Type B pancreatic cell (in vitro differentiated cells): Measurements from ENCODE around the gene GALNS. TPM values are rescaled to one million over a fixed set of nuclear protein-coding genes. Genes with fewer than 3 reads are reported as not detected.

Experiments used
- DNase-seq: peaks from one replicate; pipeline ENCODE4 v3.0.0; 2021; ENCODE audit warnings: mixed read lengths; ENCODE audit not compliant: unreplicated experiment; ENCODE audit errors: extremely low spot score
- H3K27ac Mint-ChIP-seq: 2 replicates; pipeline ENCODE4 v1.8.0; 2021; ENCODE audit warnings: mild to moderate bottlenecking, mixed read lengths
- H3K27me3 Mint-ChIP-seq: 2 replicates; pipeline ENCODE4 v1.8.0; 2021; ENCODE audit warnings: mixed read lengths
- H3K36me3 Mint-ChIP-seq: 2 replicates; pipeline ENCODE4 v1.8.0; 2021; ENCODE audit warnings: mixed read lengths
- H3K4me1 Mint-ChIP-seq: one replicate; pipeline ENCODE4 v1.8.0; 2021; ENCODE audit warnings: mixed read lengths; ENCODE audit not compliant: unreplicated experiment
- H3K4me3 Mint-ChIP-seq: 2 replicates; pipeline ENCODE4 v1.8.0; 2021; ENCODE audit warnings: mild to moderate bottlenecking, mixed read lengths
- H3K9me3 Mint-ChIP-seq: 2 replicates; pipeline ENCODE4 v1.8.0; 2021; ENCODE audit warnings: mixed read lengths
- total RNA-seq: library from RNA; stranded (reverse); gene quantifications from 2 replicates; pipeline ENCODE4 v1.2.1, GENCODE V29; 2021; ENCODE audit warnings: low replicate concordance
- TF ChIP-seq, protein P1 (sequence below): fragments of 200-600 bp; sonication (generic); conservative IDR thresholded peaks from 2 replicates; pipeline ENCODE4 v1.5.0; 2021; ENCODE audit warnings: antibody characterized with exemption, mild to moderate bottlenecking

The GALNS gene
- total RNA-seq, 1 donor from 2014 or later, result 30.2 TPM

DNA sequence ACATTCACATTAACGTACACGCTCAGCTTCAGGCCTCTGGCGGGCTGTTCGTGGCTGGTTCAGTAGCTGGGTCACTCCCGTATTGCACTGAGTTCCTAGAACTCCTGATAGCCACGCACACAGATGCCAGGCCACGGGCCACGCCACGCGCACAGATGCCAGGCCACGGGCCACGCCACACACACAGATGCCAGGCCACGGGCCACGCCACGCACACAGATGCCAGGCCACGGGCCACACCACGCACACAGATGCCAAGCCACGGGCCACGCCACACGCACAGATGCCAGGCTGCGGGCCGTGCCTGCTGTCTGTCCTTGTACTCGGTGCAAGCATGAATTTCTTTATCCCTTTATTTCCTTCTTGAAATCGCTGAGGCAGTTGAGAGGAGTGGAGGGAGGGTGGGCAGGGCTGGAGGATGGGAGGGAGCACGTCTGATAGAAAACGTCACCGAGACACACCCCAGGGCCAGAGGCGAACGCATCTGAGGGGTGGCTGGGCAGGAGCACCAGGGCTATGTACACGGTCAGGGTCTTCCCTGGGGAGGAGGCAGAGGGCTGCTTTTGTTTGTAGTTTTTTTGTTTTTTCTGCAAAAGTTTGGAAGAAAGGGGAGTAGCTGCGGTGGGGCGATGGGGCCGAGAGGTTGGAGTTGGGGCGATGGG, 18.3 kb upstream of the GALNS start:
- DNase-seq, result no peak
- H3K9me3 Mint-ChIP-seq, result no peaks in the 10 kb centered on the region
- no peaks in the 10 kb centered on the region for H3K36me3 Mint-ChIP-seq
- H3K27ac Mint-ChIP-seq, result no peak overlapping the region
- TF ChIP-seq, protein P1, sequence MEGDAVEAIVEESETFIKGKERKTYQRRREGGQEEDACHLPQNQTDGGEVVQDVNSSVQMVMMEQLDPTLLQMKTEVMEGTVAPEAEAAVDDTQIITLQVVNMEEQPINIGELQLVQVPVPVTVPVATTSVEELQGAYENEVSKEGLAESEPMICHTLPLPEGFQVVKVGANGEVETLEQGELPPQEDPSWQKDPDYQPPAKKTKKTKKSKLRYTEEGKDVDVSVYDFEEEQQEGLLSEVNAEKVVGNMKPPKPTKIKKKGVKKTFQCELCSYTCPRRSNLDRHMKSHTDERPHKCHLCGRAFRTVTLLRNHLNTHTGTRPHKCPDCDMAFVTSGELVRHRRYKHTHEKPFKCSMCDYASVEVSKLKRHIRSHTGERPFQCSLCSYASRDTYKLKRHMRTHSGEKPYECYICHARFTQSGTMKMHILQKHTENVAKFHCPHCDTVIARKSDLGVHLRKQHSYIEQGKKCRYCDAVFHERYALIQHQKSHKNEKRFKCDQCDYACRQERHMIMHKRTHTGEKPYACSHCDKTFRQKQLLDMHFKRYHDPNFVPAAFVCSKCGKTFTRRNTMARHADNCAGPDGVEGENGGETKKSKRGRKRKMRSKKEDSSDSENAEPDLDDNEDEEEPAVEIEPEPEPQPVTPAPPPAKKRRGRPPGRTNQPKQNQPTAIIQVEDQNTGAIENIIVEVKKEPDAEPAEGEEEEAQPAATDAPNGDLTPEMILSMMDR, result no peak
- H3K27me3 Mint-ChIP-seq, result no peaks in the 10 kb centered on the region
- no peak overlapping the region for H3K4me3 Mint-ChIP-seq
- H3K4me1 Mint-ChIP-seq, result peaks cover 4% of the 10 kb centered on the region

DNA sequence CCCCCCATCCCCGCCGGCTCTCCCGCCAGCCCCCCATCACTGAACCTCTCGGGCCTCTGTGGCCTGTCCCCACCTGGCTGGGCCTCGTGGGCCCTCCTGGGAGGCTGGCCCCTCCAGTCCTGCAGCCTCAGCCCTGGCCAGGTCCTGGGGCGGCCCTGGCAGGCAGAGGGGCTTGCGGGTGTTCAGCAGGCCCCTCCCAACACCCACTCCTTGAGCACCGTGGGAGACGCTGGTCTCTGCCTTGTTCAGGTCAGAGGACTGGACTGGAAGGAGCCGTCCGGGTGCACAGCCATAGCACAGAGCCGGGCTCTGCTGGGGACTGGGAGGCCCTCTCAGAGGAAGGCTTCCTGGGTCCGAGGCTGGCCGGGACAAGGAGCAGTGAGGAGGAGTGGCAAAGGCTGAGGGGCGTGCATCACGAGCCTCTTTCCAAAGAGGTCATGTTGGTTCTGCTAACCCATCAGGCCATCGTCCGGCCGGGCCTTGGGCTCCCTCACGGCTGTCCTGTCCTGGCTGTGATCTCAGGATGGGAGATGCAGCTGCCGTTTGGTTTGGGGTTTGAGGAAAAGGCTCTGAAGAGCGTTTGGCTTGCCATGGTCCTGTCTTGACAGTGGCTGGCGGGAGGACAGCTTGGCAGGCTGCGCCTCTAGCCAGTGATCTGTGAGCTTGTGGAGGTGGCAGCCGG, 16.0 kb upstream of the GALNS start:
- Mint-ChIP-seq H3K4me1 (no peaks in the 10 kb centered on the region), H3K4me3 (no peak overlapping the region), H3K36me3 (no peaks in the 10 kb centered on the region), H3K9me3 (no peaks in the 10 kb centered on the region), H3K27me3 (no peaks in the 10 kb centered on the region), H3K27ac (no peak overlapping the region)
- TF ChIP-seq, protein P1, result no peak
- no peak for DNase-seq

DNA sequence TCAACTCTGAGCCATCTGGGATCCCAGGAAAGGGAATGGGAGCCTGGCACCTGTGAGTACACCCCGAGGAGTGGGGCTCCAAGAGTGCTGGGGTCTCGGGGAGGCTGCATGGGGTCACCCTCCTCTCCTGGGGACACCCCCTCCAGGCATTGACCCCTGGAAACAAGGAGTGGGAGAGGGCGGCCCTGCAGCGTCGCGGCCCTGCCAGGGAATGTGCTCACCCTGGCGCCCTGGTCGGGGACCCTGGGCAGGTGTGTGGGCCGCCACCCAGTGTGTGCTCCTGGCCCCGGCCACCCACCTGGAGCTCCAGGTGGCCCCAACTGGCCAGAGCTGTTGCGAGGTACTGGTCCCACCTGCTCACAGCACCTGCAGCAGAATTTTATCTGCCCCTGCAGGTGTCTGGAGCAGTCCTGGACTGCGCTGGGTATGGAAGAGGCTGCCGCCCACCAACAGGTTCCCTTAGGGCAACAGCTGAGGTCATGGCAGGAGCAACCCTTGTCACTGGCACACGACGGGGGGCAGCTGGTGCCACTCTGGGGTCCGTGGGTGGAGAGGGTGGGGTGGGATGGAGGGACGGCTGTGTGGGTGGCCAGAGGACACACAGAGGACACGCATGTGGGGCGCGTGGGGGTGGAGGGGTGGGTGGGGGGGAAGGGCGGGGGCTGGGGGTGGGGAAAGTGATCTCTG, 15.1 kb upstream of the GALNS start:
- H3K36me3 Mint-ChIP-seq, result no peaks in the 10 kb centered on the region

DNA sequence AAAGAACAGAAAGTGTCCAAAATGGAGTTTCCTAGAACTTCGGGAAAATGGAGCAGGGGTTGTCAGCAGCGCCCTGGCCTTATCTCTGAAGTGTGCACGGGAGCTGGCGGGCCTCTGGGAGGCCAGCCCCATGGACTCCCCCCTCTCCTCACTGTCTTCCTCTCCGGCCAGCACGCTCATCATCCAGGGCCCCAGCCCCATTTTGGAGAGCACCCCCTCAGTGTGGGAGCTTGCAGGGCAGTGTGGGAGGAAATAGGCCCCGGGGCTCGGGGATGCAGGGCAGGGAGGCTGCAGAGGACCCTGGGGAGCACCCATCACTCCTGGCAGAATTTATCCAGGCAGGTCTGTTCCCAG, 14.6 kb upstream of the GALNS start:
- no peak overlapping the region for H3K4me3 Mint-ChIP-seq
- H3K27ac Mint-ChIP-seq, result no peak overlapping the region
- no peaks in the 10 kb centered on the region for H3K4me1 Mint-ChIP-seq
- TF ChIP-seq, protein P1, result no peak
- H3K36me3 Mint-ChIP-seq, result no peaks in the 10 kb centered on the region
- DNase-seq, result no peak
- H3K9me3 Mint-ChIP-seq, result no peaks in the 10 kb centered on the region
- H3K27me3 Mint-ChIP-seq, result no peaks in the 10 kb centered on the region

More for the DNA sequence above, 15.1 kb upstream of the GALNS start:
- no peaks in the 10 kb centered on the region for H3K9me3 Mint-ChIP-seq
- no peak overlapping the region for H3K4me3 Mint-ChIP-seq
- H3K4me1 Mint-ChIP-seq, result no peaks in the 10 kb centered on the region
- no peak for DNase-seq
- no peaks in the 10 kb centered on the region for H3K27me3 Mint-ChIP-seq
- TF ChIP-seq, protein P1, result no peak
- no peak overlapping the region for H3K27ac Mint-ChIP-seq

DNA sequence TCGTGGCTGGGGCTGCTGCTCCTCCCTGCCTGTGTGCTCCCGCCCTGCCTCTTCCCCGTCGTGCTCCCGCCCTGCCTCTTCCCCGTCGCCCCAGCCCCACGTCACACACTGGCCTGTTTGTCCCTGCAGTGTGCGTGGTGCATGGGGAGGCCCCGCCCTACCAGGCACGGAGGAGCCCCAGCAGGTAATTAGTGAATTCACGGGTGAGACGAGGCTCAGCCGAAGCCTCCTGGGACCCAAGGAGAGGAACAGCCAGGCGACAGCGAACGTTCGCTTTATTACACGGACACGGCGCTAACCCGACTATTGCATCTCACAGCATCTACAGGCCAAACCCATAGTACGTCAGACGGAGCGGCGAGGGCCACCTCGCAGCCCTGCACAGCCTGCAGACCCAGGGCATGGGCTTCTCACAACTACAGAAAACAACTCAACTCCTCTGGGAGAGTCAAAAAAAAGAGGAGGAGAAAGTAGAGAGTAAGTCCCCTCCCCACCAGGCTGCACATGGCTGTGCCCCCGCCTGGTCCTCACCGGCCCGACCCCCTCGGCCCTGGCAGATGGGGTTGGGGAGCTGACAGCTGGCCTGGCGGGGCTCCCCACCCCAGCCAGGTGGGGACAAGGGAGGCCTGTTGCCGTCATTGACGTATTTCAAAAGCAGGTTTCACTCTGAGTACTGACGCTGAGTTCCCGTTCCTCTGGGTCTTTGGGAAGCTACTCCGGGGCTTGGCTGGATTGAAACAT, 14.0 kb upstream of the GALNS start:
- TF ChIP-seq, protein P1, result no peak
- Mint-ChIP-seq H3K4me3 (no peak overlapping the region), H3K36me3 (no peaks in the 10 kb centered on the region), H3K4me1 (no peaks in the 10 kb centered on the region), H3K27ac (no peak overlapping the region), H3K27me3 (no peaks in the 10 kb centered on the region), H3K9me3 (no peaks in the 10 kb centered on the region)
- no peak for DNase-seq
